ENCODE data around the gene ACTR5. TPM values are rescaled to one million over a fixed set of nuclear protein-coding genes. Genes with fewer than 3 reads are reported as not detected.

ACTR5 gene
- total RNA-seq (2022; extraction: Qiagen RNA extraction) = 9.0 to 9.7 TPM (median 9.4 TPM) in 5 replicates

DNA sequence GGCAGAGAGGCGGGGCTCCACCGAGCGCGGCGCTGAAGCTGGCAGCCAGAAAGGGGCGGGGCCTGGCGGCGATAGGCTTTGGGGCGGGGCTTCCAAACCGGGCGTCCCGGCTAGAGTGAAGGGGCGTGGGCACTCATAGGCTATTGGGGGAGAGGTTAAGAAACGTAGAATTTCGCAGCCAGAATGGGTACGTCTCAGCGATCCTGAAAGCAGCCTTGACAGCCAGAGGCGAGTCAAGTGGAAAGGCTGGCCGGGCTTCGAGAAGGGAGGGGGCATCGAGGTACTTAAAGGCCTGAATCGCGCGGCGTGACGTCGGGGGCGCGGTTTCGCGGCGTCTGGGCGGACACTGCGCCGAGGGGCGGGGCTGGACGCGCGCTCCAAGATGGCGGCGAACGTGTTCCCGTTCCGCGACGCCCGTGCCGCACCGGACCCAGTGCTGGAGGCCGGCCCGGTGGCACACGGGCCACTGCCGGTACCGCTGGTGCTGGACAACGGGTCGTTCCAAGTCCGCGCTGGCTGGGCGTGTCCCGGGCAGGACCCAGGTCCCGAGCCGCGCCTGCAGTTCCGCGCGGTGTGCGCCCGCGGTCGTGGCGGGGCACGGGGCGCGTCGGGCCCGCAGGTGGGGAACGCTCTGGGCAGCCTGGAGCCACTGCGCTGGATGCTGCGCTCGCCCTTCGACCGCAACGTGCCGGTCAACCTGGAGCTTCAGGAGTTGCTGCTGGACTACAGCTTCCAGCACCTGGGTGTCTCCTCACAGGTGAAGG lies at the start of gene ACTR5:
TSS of gene ACTR5 (plus strand) at position 364 of the 764 bp plus-strand sequence. CDS start at position 383, 19 bp downstream.

DNA sequence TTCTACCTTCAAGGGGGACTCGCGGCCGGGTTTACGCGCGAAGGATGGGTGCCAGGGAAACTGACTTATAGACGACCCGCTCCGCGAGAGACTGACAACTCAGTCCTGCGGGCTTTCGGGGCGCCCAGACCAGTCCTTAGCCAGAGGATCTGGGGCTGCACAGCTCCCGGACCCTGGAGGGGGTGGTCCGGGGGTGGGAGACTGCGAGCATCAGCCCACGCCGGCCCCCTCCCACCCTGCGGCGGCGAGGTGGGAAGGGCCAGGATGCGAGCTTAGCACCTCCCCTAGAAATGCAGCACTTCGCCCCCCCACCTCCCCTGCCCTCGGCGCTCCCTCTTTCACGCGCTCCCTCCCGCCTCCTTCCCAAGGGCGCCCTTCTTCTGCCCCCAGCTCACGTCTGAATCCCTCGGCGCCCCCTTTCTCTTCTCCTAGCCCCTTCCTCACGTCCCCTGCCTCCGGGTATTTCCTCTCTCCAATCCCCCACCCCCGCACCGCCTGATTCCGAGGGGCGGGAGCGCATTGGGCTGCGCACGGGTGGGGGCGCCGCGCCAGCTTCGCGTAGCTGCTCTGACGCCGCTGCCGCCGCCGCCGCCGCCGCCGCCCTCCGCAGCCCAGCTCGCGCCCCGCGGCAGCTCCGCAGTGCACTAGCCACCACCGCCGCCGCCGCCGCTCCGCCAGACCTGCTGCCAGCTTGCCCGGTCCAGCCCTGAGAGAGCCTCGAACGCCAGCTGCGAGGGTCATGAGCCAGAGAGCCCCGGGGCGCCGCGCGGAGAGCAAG lies 24.2 kb upstream of the ACTR5 start, which contains the start of gene SLC32A1:
TSS of gene SLC32A1 (plus strand) at position 639 of the 778 bp plus-strand sequence. CDS start 239 bp downstream, outside the sequence.

GRCh38 chr20:38805502-38805957 lies 57.3 kb downstream of the ACTR5 start, which contains the start of gene PPP1R16B:
TSS of gene PPP1R16B (plus strand) at chr20:38805697. CDS start at chr20:38835926, 30,229 bp downstream.

Other genes starting within 250 kb of the ACTR5 start
- not detected in 5 replicates for gene ADIG, start 167.3 kb upstream of the ACTR5 start, total RNA-seq (2022; extraction: Qiagen RNA extraction)
- gene ARHGAP40, start 146.7 kb upstream of the ACTR5 start, total RNA-seq (2022; extraction: Qiagen RNA extraction) = 0.08 TPM in 1 of 5 replicates, not detected in the others
- not detected in 5 replicates for gene SLC32A1, start 24.0 kb upstream of the ACTR5 start, total RNA-seq (2022; extraction: Qiagen RNA extraction)
- gene PPP1R16B, start 57.2 kb downstream of the ACTR5 start, total RNA-seq (2022; extraction: Qiagen RNA extraction) = 0.08 to 0.22 TPM (median 0.14 TPM) in 5 replicates
- gene FAM83D, start 178.0 kb downstream of the ACTR5 start, total RNA-seq (2022; extraction: Qiagen RNA extraction) = 62.2 to 69.8 TPM (median 65.9 TPM) in 5 replicates
- gene DHX35, start 213.9 kb downstream of the ACTR5 start, total RNA-seq (2022; extraction: Qiagen RNA extraction) = 7.4 to 8.8 TPM (median 7.9 TPM) in 5 replicates